Lung (tissue), 12 donors: ENCODE data around the gene IFNAR1. TPM values are rescaled to one million over a fixed set of nuclear protein-coding genes. Genes with fewer than 3 reads are reported as not detected.

ENCODE experiments used
- ATAC-seq: fragments of 200-7000 bp; cut with Tn5 transposase; one replicate; pipeline ENCODE4 v1.9.1; 2020; ENCODE audit warnings: moderate number of reproducible peaks; ENCODE audit not compliant: insufficient read depth, low FRiP score
- DNase-seq, 3 donors: peaks; one replicate each; pipeline ENCODE4 v3.0.0-alpha.2; 2013 to 2017
- H3K27ac ChIP-seq, 2 donors: one replicate each; pipeline ENCODE4 v1.5.1; 2013; ENCODE audit warnings: mild to moderate bottlenecking in 2 of 2, moderate library complexity in 2 of 2, control low read depth in 1 of 2, inconsistent platforms in 1 of 2, low read depth in 1 of 2, low read length in 1 of 2
- H3K27me3 ChIP-seq, 3 donors: one replicate each; pipeline ENCODE4 v1.5.1; 2013; ENCODE audit warnings: low read length in 2 of 3; ENCODE audit not compliant: control insufficient read depth in 3 of 3, insufficient read depth in 3 of 3
- H3K36me3 ChIP-seq, 4 donors: one replicate each; pipeline ENCODE4 v1.5.1; 2013; ENCODE audit warnings: low read length in 4 of 4, mild to moderate bottlenecking in 1 of 4, moderate library complexity in 1 of 4; ENCODE audit not compliant: control insufficient read depth in 4 of 4, insufficient read depth in 4 of 4
- H3K4me1 ChIP-seq, 5 donors: one replicate each; pipeline ENCODE4 v1.5.1; 2013; ENCODE audit warnings: low read length in 5 of 5, mild to moderate bottlenecking in 2 of 5, moderate library complexity in 1 of 5; ENCODE audit not compliant: control insufficient read depth in 5 of 5, insufficient read depth in 5 of 5
- H3K4me3 ChIP-seq: one replicate; pipeline ENCODE4 v1.5.1; 2013; ENCODE audit warnings: mild to moderate bottlenecking, control low read depth, moderate library complexity
- H3K9ac ChIP-seq, 2 donors: one replicate each; pipeline ENCODE4 v1.5.1; 2013; ENCODE audit warnings: low read length in 2 of 2, control low read depth in 1 of 2; ENCODE audit not compliant: insufficient read depth in 1 of 2
- H3K9me3 ChIP-seq, 4 donors: one replicate each; pipeline ENCODE4 v1.5.1; 2013; ENCODE audit warnings: low read length in 3 of 4, mild to moderate bottlenecking in 1 of 4, moderate library complexity in 1 of 4; ENCODE audit not compliant: control insufficient read depth in 4 of 4, insufficient read depth in 3 of 4
- CTCF ChIP-seq: IDR thresholded peaks from 2 replicates; pipeline ENCODE4 v1.5.1; 2012; ENCODE audit warnings: mild to moderate bottlenecking; ENCODE audit errors: control extremely low read depth, extremely low read depth
- WGBS, 2 donors: extraction: QIAGEN DNeasy Blood & Tissue Kit; methylation state at CpG; one replicate each; pipeline ENCODE4 v1.1.7; 2013; 5-methylcytosine and 5-hydroxymethylcytosine counted together
- polyA plus RNA-seq, 2 donors: library from polyadenylated mRNA; stranded (reverse); fragments of 200-250 nt; gene quantifications; one replicate each; pipeline ENCODE4 v1.2.1, GENCODE V29; 2013
- total RNA-seq, 2 donors: library from RNA; depleted of rRNA in 1 of 2; stranded (reverse); fragments of >200 nt in 1 of 2; gene quantifications; one replicate each; pipeline ENCODE4 v1.2.1, GENCODE V29; 2014 to 2021
- donor health status: control.
- donor health status: control.
- donor health status: Bipolar disorder and iron deficiency.
- donor health status: healthy.
- donor health status: DM: yes; HTN: yes; CAD: no.

Gene IFNAR1
- total and polyA plus RNA-seq, 4 donors: 14.3 to 58.7 (median 51.4) TPM

DNA sequence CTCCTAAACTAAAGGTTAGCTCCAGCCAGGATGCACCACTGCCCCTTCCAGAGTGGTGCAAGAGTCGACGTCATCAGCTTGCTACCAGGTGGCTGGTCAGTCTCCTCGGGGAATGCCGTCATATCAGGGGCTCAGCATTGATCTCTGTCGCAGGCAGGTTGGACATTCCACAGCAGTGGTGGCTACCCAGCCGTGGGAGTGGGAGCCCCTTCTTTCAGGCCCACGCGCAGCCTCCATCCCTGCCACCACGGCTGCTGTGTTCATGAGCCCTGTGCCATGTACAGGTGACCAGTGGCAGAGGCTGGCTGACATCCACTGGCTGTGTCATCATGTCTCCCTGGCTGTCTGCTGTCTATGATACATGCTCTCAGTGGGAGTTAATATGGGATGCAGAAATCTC is 33.1 kb upstream of the IFNAR1 start:
- ATAC-seq (no peak), DNase-seq (no peak)
- no peak overlapping the region for H3K9ac ChIP-seq
- no peaks in the 10 kb centered on the region for H3K9me3 ChIP-seq
- H3K27me3 ChIP-seq: no peaks in the 10 kb centered on the region
- H3K36me3 ChIP-seq: peaks cover 0 to 31% (median 7%) of the 10 kb centered on the region in 4 donors
- no peak overlapping the region for H3K27ac ChIP-seq
- no peak overlapping the region for H3K4me3 ChIP-seq
- 97 to 98% methylated on average over 9 of the region's 9 CpGs for WGBS, 2 donors
- no peak for TF ChIP-seq CTCF
- H3K4me1 ChIP-seq: peaks cover 0 to 17% (median 5%) of the 10 kb centered on the region in 5 donors

- Histone ChIP-seq H3K9me3 (no peaks in the 10 kb centered on the region), H3K4me1 (peaks cover 0 to 17% (median 0%) of the 10 kb centered on the region in 5 donors), H3K4me3 (no peak overlapping the region), H3K9ac (no peak overlapping the region), H3K36me3 (peaks cover 0 to 31% (median 7%) of the 10 kb centered on the region in 4 donors), H3K27me3 (no peaks in the 10 kb centered on the region), H3K27ac (no peak overlapping the region)
- TF ChIP-seq CTCF: no peak
- ATAC-seq: no peak
- no peak for DNase-seq
- WGBS, 2 donors: 76 to 81% methylated on average over 5 of the region's 5 CpGs
Measured at GRCh38 chr21:33292724-33293123, 32.0 kb upstream of the IFNAR1 start.

DNA sequence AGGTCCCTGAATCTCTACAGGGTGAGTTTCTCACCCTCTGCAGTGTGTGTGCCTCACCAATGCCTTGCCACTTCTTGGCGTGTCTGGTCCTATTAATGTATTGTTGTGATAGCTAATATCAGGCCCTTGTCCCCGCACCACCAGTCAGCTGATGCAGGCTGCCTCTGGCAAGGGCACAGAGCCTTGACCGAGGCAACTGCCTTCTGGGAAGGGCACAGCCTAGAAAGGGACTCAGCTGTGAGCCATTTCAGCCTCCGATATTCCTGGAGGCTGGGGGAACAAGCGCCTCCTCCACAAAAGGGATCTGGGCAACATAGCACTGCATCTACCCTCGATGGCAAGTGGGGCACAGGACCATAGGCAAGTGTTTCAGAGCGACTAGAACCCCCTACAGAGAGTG is 31.6 kb upstream of the IFNAR1 start:
- no peak overlapping the region for H3K4me3 ChIP-seq
- DNase-seq (no peak), ATAC-seq (no peak)
- peak overlapping the region in 1 of 2 donors; percentile 34 for H3K9ac ChIP-seq
- H3K4me1 ChIP-seq: peaks cover 0 to 17% (median 0%) of the 10 kb centered on the region in 5 donors
- no peaks in the 10 kb centered on the region for H3K9me3 ChIP-seq
- TF ChIP-seq CTCF: no peak
- 95 to 99% methylated on average over 7 of the region's 7 CpGs for WGBS, 2 donors
- H3K27me3 ChIP-seq: no peaks in the 10 kb centered on the region
- H3K36me3 ChIP-seq: peaks cover 0 to 28% (median 7%) of the 10 kb centered on the region in 4 donors
- no peak overlapping the region for H3K27ac ChIP-seq

DNA sequence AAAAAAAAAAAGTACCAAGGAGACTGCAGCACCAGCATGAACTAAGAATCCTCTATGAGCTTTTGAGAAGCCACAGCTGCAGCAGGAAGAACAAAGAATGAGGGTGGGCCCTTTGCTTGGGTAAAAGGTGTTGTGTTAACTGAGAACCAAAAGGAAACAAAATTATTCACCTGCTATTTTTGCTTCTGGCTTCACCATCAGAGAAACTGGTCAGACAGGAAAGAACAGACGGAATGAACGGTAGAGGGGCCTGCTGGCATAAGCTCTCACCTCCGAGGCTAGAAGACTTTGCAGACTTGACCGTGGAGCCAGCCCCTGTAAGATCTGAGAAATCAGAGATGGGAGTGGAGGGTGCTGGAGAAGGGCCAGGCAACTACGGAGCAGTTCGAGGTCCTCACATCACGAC is 31.0 kb upstream of the IFNAR1 start:
- no peaks in the 10 kb centered on the region for H3K27me3 ChIP-seq
- no peak for TF ChIP-seq CTCF
- 63 to 74% methylated on average over 7 of the region's 7 CpGs for WGBS, 2 donors
- no peaks in the 10 kb centered on the region for H3K9me3 ChIP-seq
- no peak overlapping the region for H3K9ac ChIP-seq
- peaks cover 0 to 28% (median 6%) of the 10 kb centered on the region in 4 donors for H3K36me3 ChIP-seq
- H3K4me1 ChIP-seq: peaks cover 0 to 17% (median 0%) of the 10 kb centered on the region in 5 donors
- ATAC-seq (no peak), DNase-seq (peak; percentile 33 to 62 (median 38))
- no peak overlapping the region for H3K4me3 ChIP-seq
- H3K27ac ChIP-seq: peak overlapping the region in 1 of 2 donors; percentile 49
